Activated T-cell treated with anti-CD3 and anti-CD28 coated beads, Interleukin-2, amount 50 U/mL, for 72 hours (primary cell): ENCODE results near the gene MOSPD2. TPM values are rescaled to one million over a fixed set of nuclear protein-coding genes. Genes with fewer than 3 reads are reported as not detected.

Experiments
- ATAC-seq, 2 donors: fragments of 150-1000 bp; cut with Tn5 transposase; replicated peaks in 1 of 2; 2 replicates each; pipeline ENCODE4 v1.10.0; 2021; ENCODE audit warnings: moderate library complexity in 2 of 2, mild to moderate bottlenecking in 1 of 2
- DNase-seq, 2 donors: peaks; one replicate each; pipeline ENCODE4 v3.0.0; 2021 to 2022; ENCODE audit warnings: mixed read lengths in 1 of 2
- H3K27ac Mint-ChIP-seq: one replicate; pipeline ENCODE4 v1.8.0; 2022; ENCODE audit warnings: mild to moderate bottlenecking, moderate library complexity, mixed read lengths
- H3K27me3 Mint-ChIP-seq: one replicate; pipeline ENCODE4 v1.8.0; 2022; ENCODE audit warnings: low read depth, mixed read lengths
- H3K36me3 Mint-ChIP-seq, 2 donors: one replicate each; pipeline ENCODE4 v1.8.0; 2022; ENCODE audit warnings: mixed read lengths in 2 of 2, mild to moderate bottlenecking in 1 of 2; ENCODE audit not compliant: insufficient read depth in 2 of 2
- H3K4me1 Mint-ChIP-seq: one replicate; pipeline ENCODE4 v1.8.0; 2022; ENCODE audit warnings: low read depth, mixed read lengths
- H3K4me3 Mint-ChIP-seq, 2 donors: one replicate each; pipeline ENCODE4 v1.8.0; 2022; ENCODE audit warnings: mild to moderate bottlenecking in 2 of 2, mixed read lengths in 2 of 2, moderate library complexity in 2 of 2
- H3K9me3 Mint-ChIP-seq, 2 donors: one replicate each; pipeline ENCODE4 v1.8.0; 2022; ENCODE audit warnings: mixed read lengths in 2 of 2
- total RNA-seq, 2 donors: library from RNA; stranded (reverse); gene quantifications; one replicate each; pipeline ENCODE4 v1.2.3, GENCODE V29; 2022

MOSPD2 gene
- total RNA-seq, result 10 to 100 TPM; 17.2 to 22.6 TPM

GRCh38 chrX:14872851-14873675 lies at the start of gene MOSPD2, which contains the start of gene FANCB:
TSS of gene MOSPD2 (plus strand) at chrX:14873421. CDS start at chrX:14873529, 108 bp downstream.
TSS of gene FANCB (minus strand) at chrX:14873069. CDS start at chrX:14865510, 7,559 bp downstream.
- H3K36me3 Mint-ChIP-seq, result peaks cover 6 to 10% of the 10 kb centered on the region in 2 donors
- H3K4me1 Mint-ChIP-seq, result peaks cover 22% of the 10 kb centered on the region
- DNase-seq (peak; percentile 93 to 95), ATAC-seq (peak; percentile 92 to 93)
- peak within 1 kb of the TSS; percentile 88 to 95 for H3K4me3 Mint-ChIP-seq
- H3K9me3 Mint-ChIP-seq, result no peaks in the 10 kb centered on the region
- no peaks in the 10 kb centered on the region for H3K27me3 Mint-ChIP-seq
- peak within 1 kb of the TSS; percentile 86 for H3K27ac Mint-ChIP-seq

GRCh38 chrX:14825851-14826250 lies 47.4 kb upstream of the MOSPD2 start:
- H3K36me3 Mint-ChIP-seq, result peaks cover 5 to 10% of the 10 kb centered on the region in 2 donors
- ATAC-seq (no peak), DNase-seq (no peak)
- H3K27ac Mint-ChIP-seq, result no peak overlapping the region
- no peaks in the 10 kb centered on the region for H3K4me1 Mint-ChIP-seq
- H3K4me3 Mint-ChIP-seq, result no peak overlapping the region
- H3K27me3 Mint-ChIP-seq, result peaks cover 11% of the 10 kb centered on the region
- H3K9me3 Mint-ChIP-seq, result peaks cover 3% of the 10 kb centered on the region in 2 donors

- DNase-seq (no peak), ATAC-seq (no peak)
- H3K4me3 Mint-ChIP-seq, result no peak overlapping the region
- H3K36me3 Mint-ChIP-seq, result peaks cover 5 to 10% of the 10 kb centered on the region in 2 donors
- H3K27me3 Mint-ChIP-seq, result peaks cover 11% of the 10 kb centered on the region
- peaks cover 3% of the 10 kb centered on the region in 2 donors for H3K9me3 Mint-ChIP-seq
- no peaks in the 10 kb centered on the region for H3K4me1 Mint-ChIP-seq
- H3K27ac Mint-ChIP-seq, result no peak overlapping the region
These were observed 46.9 kb upstream of the MOSPD2 start for GRCh38 chrX:14826319-14826718.

- ATAC-seq (no peak), DNase-seq (no peak)
- Mint-ChIP-seq H3K36me3 (peaks cover 7 to 12% of the 10 kb centered on the region in 2 donors), H3K27me3 (peaks cover 11% of the 10 kb centered on the region), H3K4me3 (no peak overlapping the region), H3K4me1 (no peaks in the 10 kb centered on the region), H3K9me3 (peaks cover 3 to 5% of the 10 kb centered on the region in 2 donors), H3K27ac (no peak overlapping the region)
These were observed 43.6 kb upstream of the MOSPD2 start for GRCh38 chrX:14829643-14830042.

- DNase-seq (no peak), ATAC-seq (no peak)
- Mint-ChIP-seq H3K27me3 (no peaks in the 10 kb centered on the region), H3K4me3 (no peak overlapping the region), H3K4me1 (no peaks in the 10 kb centered on the region), H3K9me3 (peaks cover 3 to 5% of the 10 kb centered on the region in 2 donors), H3K27ac (no peak overlapping the region), H3K36me3 (peaks cover 7 to 23% of the 10 kb centered on the region in 2 donors)
These were observed 41.1 kb upstream of the MOSPD2 start for GRCh38 chrX:14832151-14832550.

- H3K9me3 Mint-ChIP-seq, result peaks cover 3 to 5% of the 10 kb centered on the region in 2 donors
- no peak overlapping the region for H3K4me3 Mint-ChIP-seq
- no peaks in the 10 kb centered on the region for H3K27me3 Mint-ChIP-seq
- H3K27ac Mint-ChIP-seq, result no peak overlapping the region
- DNase-seq, result no peak
- ATAC-seq, result no peak
- no peaks in the 10 kb centered on the region for H3K4me1 Mint-ChIP-seq
- H3K36me3 Mint-ChIP-seq, result peaks cover 7 to 23% of the 10 kb centered on the region in 2 donors
These were observed 40.6 kb upstream of the MOSPD2 start for GRCh38 chrX:14832586-14832985.

GRCh38 chrX:14837155-14837554 lies 36.1 kb upstream of the MOSPD2 start:
- Mint-ChIP-seq H3K4me3 (no peak overlapping the region), H3K4me1 (no peaks in the 10 kb centered on the region), H3K36me3 (peaks cover 5 to 19% of the 10 kb centered on the region in 2 donors), H3K27me3 (no peaks in the 10 kb centered on the region), H3K9me3 (no peaks in the 10 kb centered on the region), H3K27ac (no peak overlapping the region)
- DNase-seq (no peak), ATAC-seq (no peak)

- no peak overlapping the region for H3K4me3 Mint-ChIP-seq
- no peaks in the 10 kb centered on the region for H3K27me3 Mint-ChIP-seq
- no peak overlapping the region for H3K27ac Mint-ChIP-seq
- H3K4me1 Mint-ChIP-seq, result no peaks in the 10 kb centered on the region
- ATAC-seq (no peak), DNase-seq (no peak)
- H3K9me3 Mint-ChIP-seq, result no peaks in the 10 kb centered on the region
- H3K36me3 Mint-ChIP-seq, result peaks cover 2 to 20% of the 10 kb centered on the region in 2 donors
These were observed 29.6 kb upstream of the MOSPD2 start for GRCh38 chrX:14843666-14844065.

GRCh38 chrX:14851526-14851925 lies 21.7 kb upstream of the MOSPD2 start:
- Mint-ChIP-seq H3K4me3 (no peak overlapping the region), H3K36me3 (peaks cover 1 to 8% of the 10 kb centered on the region in 2 donors), H3K27me3 (no peaks in the 10 kb centered on the region), H3K9me3 (no peaks in the 10 kb centered on the region), H3K4me1 (no peaks in the 10 kb centered on the region), H3K27ac (no peak overlapping the region)
- ATAC-seq, result no peak
- DNase-seq, result no peak

- Mint-ChIP-seq H3K9me3 (peaks cover 0 to 6% of the 10 kb centered on the region in 2 donors), H3K4me1 (peaks cover 4% of the 10 kb centered on the region), H3K36me3 (peaks cover 5 to 29% of the 10 kb centered on the region in 2 donors), H3K27ac (no peak overlapping the region), H3K4me3 (no peak overlapping the region), H3K27me3 (no peaks in the 10 kb centered on the region)
- no peak for DNase-seq
- ATAC-seq, result no peak
These were observed 8.6 kb upstream of the MOSPD2 start for GRCh38 chrX:14864631-14865030.

GRCh38 chrX:14865201-14865600 lies 8.0 kb upstream of the MOSPD2 start:
- Mint-ChIP-seq H3K9me3 (peaks cover 0 to 6% of the 10 kb centered on the region in 2 donors), H3K4me3 (no peak overlapping the region), H3K27ac (no peak overlapping the region), H3K36me3 (peaks cover 5 to 29% of the 10 kb centered on the region in 2 donors), H3K27me3 (no peaks in the 10 kb centered on the region), H3K4me1 (peaks cover 5% of the 10 kb centered on the region)
- DNase-seq (no peak), ATAC-seq (no peak)

- Mint-ChIP-seq H3K36me3 (peaks cover 9 to 23% of the 10 kb centered on the region in 2 donors), H3K27me3 (no peaks in the 10 kb centered on the region), H3K4me1 (peaks cover 22% of the 10 kb centered on the region), H3K9me3 (peaks cover 0 to 3% of the 10 kb centered on the region in 2 donors), H3K27ac (peak overlapping the region; percentile 50), H3K4me3 (peak overlapping the region; percentile 86 to 88)
- DNase-seq (no peak), ATAC-seq (no peak)
These were observed 1.5 kb upstream of the MOSPD2 start for GRCh38 chrX:14871767-14872166.

GRCh38 chrX:14872355-14872754 lies 866 bp upstream of the MOSPD2 start:
- Mint-ChIP-seq H3K4me1 (peaks cover 22% of the 10 kb centered on the region), H3K4me3 (peak overlapping the region; percentile 88 to 95), H3K9me3 (no peaks in the 10 kb centered on the region), H3K27ac (peak overlapping the region; percentile 86), H3K27me3 (no peaks in the 10 kb centered on the region), H3K36me3 (peaks cover 9 to 18% of the 10 kb centered on the region in 2 donors)
- ATAC-seq (no peak), DNase-seq (peak in 1 of 2 donors; percentile 6)
